Endothelial cell of umbilical vein (primary cell): ENCODE data around the gene CHD5.

Source experiments
- EZH2 ChIP-seq: IDR thresholded peaks from 2 replicates; pipeline ENCODE4 v1.6.1; 2012; ENCODE audit warnings: borderline replicate concordance, low read depth, mild to moderate bottlenecking, moderate library complexity, low read length, inconsistent platforms; ENCODE audit not compliant: severe bottlenecking
- GATA2 ChIP-seq: IDR thresholded peaks from 2 replicates; pipeline ENCODE4 v1.7.0; 2011; ENCODE audit warnings: low read depth, mild to moderate bottlenecking, moderate library complexity, mixed read lengths, low read length; ENCODE audit not compliant: insufficient read length, insufficient read depth
- JUN ChIP-seq: IDR thresholded peaks from 2 replicates; pipeline ENCODE4 v1.6.1; 2011; ENCODE audit warnings: borderline replicate concordance, low read depth; ENCODE audit not compliant: insufficient read length, insufficient read depth
- POLR2A ChIP-seq: IDR thresholded peaks from 2 replicates; pipeline ENCODE4 v1.6.1; 2012; ENCODE audit warnings: low read depth, mild to moderate bottlenecking, control low read depth, low read length
- POLR2AphosphoS5 ChIP-seq: IDR thresholded peaks from 2 replicates; pipeline ENCODE4 v1.6.1; 2012; ENCODE audit warnings: low read depth, mild to moderate bottlenecking, control low read depth, low read length, moderate library complexity; ENCODE audit not compliant: insufficient read depth
- TF ChIP-seq, protein P1 (sequence below), 2 donors: IDR thresholded peaks; 1 replicate in 1 of 2; 2 replicates in 1 of 2; pipeline ENCODE4 v1.5.1; 2011; ENCODE audit warnings: low read length in 2 of 2, mild to moderate bottlenecking in 2 of 2, moderate library complexity in 2 of 2, control low read depth in 1 of 2, inconsistent platforms in 1 of 2, low read depth in 1 of 2; ENCODE audit not compliant: insufficient read depth in 1 of 2; ENCODE audit errors: extremely low read depth in 1 of 2
- TF ChIP-seq, protein P2 (sequence below): IDR thresholded peaks from 2 replicates; pipeline ENCODE4 v1.6.1; 2011; ENCODE audit not compliant: insufficient read depth, insufficient read length

DNA sequence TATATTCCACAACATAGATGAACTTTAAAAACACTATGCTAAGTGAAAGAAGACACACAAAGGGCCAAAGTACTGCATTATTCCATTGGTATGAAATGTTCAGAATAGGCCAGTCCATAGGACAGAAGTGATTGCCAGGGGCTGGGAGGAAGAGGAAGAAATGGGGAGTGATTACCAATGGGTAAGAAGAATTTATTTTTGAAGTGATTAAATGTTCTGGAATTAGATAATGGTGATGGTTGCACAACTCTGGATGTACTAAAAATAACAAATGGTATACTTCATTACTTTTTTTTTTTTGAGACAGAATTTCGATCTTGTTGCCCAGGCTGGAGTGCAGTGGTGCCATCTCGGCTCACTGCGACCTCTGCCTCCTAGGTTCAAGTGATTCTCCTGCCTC is 61.7 kb downstream of the CHD5 start:
- TF ChIP-seq, protein P1, sequence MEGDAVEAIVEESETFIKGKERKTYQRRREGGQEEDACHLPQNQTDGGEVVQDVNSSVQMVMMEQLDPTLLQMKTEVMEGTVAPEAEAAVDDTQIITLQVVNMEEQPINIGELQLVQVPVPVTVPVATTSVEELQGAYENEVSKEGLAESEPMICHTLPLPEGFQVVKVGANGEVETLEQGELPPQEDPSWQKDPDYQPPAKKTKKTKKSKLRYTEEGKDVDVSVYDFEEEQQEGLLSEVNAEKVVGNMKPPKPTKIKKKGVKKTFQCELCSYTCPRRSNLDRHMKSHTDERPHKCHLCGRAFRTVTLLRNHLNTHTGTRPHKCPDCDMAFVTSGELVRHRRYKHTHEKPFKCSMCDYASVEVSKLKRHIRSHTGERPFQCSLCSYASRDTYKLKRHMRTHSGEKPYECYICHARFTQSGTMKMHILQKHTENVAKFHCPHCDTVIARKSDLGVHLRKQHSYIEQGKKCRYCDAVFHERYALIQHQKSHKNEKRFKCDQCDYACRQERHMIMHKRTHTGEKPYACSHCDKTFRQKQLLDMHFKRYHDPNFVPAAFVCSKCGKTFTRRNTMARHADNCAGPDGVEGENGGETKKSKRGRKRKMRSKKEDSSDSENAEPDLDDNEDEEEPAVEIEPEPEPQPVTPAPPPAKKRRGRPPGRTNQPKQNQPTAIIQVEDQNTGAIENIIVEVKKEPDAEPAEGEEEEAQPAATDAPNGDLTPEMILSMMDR (IDR thresholded peaks at IDR 0.05; ENCODE audit: extremely low read depth in 1 of 2, insufficient read depth in 1 of 2, low read depth in 1 of 2, low read length in 2 of 2): no peak
- TF ChIP-seq POLR2AphosphoS5 (no peak), GATA2 (no peak), EZH2 (no peak), POLR2A (no peak), JUN (no peak)
- TF ChIP-seq, protein P2, sequence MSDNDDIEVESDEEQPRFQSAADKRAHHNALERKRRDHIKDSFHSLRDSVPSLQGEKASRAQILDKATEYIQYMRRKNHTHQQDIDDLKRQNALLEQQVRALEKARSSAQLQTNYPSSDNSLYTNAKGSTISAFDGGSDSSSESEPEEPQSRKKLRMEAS: no peak
